ENCODE data around the gene DTNA.

The DTNA gene

GRCh38 chr18:34773961-34774766 is 64.1 kb downstream of the DTNA start:
- peak; percentile 15 for DNase-seq

- no peak for DNase-seq
These were observed 65.4 kb downstream of the DTNA start for GRCh38 chr18:34775461-34775860.

GRCh38 chr18:34779112-34779511 is 69.0 kb downstream of the DTNA start:
- no peak for DNase-seq

GRCh38 chr18:34780856-34781255 is 70.8 kb downstream of the DTNA start:
- DNase-seq = no peak

- DNase-seq = no peak
These were observed 73.4 kb downstream of the DTNA start for GRCh38 chr18:34783501-34783900.

GRCh38 chr18:34786162-34786741 is 76.2 kb downstream of the DTNA start:
- DNase-seq = no peak

- peak; percentile 78 for DNase-seq
These were observed 77.9 kb downstream of the DTNA start for GRCh38 chr18:34787931-34788532.

- DNase-seq = no peak
These were observed 79.8 kb downstream of the DTNA start for GRCh38 chr18:34789768-34790344.

- peak; percentile 75 for DNase-seq
These were observed 84.2 kb downstream of the DTNA start for GRCh38 chr18:34794348-34794747.

- DNase-seq = no peak
These were observed 85.1 kb downstream of the DTNA start for GRCh38 chr18:34795070-34795732.

- DNase-seq = no peak
These were observed 86.0 kb downstream of the DTNA start for GRCh38 chr18:34796035-34796657.

GRCh38 chr18:34799291-34799690 is 89.2 kb downstream of the DTNA start:
- DNase-seq = no peak

- no peak for DNase-seq
These were observed 90.3 kb downstream of the DTNA start for GRCh38 chr18:34800381-34800780.

- DNase-seq = no peak
These were observed 91.7 kb downstream of the DTNA start for GRCh38 chr18:34801774-34802173.

GRCh38 chr18:34802959-34803358 is 92.9 kb downstream of the DTNA start:
- DNase-seq = peak; percentile 16

- DNase-seq = peak; percentile 46
These were observed 93.8 kb downstream of the DTNA start for GRCh38 chr18:34803877-34804400.

GRCh38 chr18:34805103-34805877 is 95.2 kb downstream of the DTNA start:
- DNase-seq = no peak

- DNase-seq = no peak
These were observed 95.8 kb downstream of the DTNA start for GRCh38 chr18:34805878-34806351.

GRCh38 chr18:34806527-34806926 is 96.4 kb downstream of the DTNA start:
- DNase-seq = no peak

- no peak for DNase-seq
These were observed 97.2 kb downstream of the DTNA start for GRCh38 chr18:34807106-34807796.

GRCh38 chr18:34808389-34808788 is 98.3 kb downstream of the DTNA start:
- DNase-seq = no peak

Measured in NCI-H2227 treated with DMSO at 0.1 percent for 48 hours (cell line).